PC-3 (cell line): Measurements from ENCODE around the gene CPN2. TPM values are rescaled to one million over a fixed set of nuclear protein-coding genes. Genes with fewer than 3 reads are reported as not detected.

ENCODE experiments used
- ATAC-seq: fragments of 200-7000 bp; cut with Tn5 transposase; 2 replicates; pipeline ENCODE4 v1.9.1; 2020; ENCODE audit warnings: mild to moderate bottlenecking, moderate library complexity
- BruUV-seq: library from RNA; stranded (reverse); fragments of 400-500 nt; replicated peaks from 2 replicates; lab custom pipeline; 2021; lab: Mats Ljungman, UMichigan
- CTCF ChIA-PET: fragments of 300-600 bp; sonication (Branson Sonifier 250); formaldehyde crosslinking; loops from one replicate; lab custom pipeline; 2022; ENCODE audit warnings: antibody characterized with exemption; lab: Charles Lee
- POLR2A ChIA-PET: fragments of 300-600 bp; sonication (Branson Sonifier 250); formaldehyde crosslinking; loops from one replicate; lab custom pipeline; 2022; ENCODE audit warnings: antibody characterized with exemption; ENCODE audit not compliant: unreplicated experiment; lab: Charles Lee
- DNase-seq: peaks from one replicate; pipeline ENCODE4 v3.0.0-alpha.2; 2015
- H2AFZ ChIP-seq: fragments of 300-600 bp; sonication (generic); 2 replicates; pipeline ENCODE4 v1.6.0; 2016; ENCODE audit warnings: antibody characterized with exemption, low read length
- H3F3A ChIP-seq: fragments of 300-600 bp; sonication (generic); one replicate; pipeline ENCODE4 v1.6.0; 2017; ENCODE audit warnings: antibody characterized with exemption, low read length, control low read depth, mild to moderate bottlenecking; ENCODE audit not compliant: unreplicated experiment
- H3K27ac ChIP-seq: fragments of 300-600 bp; sonication (generic); 2 replicates; pipeline ENCODE4 v1.5.1; 2016; ENCODE audit warnings: mild to moderate bottlenecking, low read length
- H3K27me3 ChIP-seq: fragments of 300-600 bp; sonication (generic); 2 replicates; pipeline ENCODE4 v1.6.1; 2016; ENCODE audit warnings: low read length, mixed read lengths
- H3K36me3 ChIP-seq: fragments of 300-600 bp; sonication (generic); 2 replicates; pipeline ENCODE4 v1.6.1; 2016; ENCODE audit warnings: low read depth, mixed run types, low read length, mixed read lengths
- H3K4me1 ChIP-seq: fragments of 300-600 bp; sonication (generic); 2 replicates; pipeline ENCODE4 v1.5.1; 2016; ENCODE audit warnings: low read length; ENCODE audit not compliant: insufficient read depth
- H3K4me2 ChIP-seq: fragments of 300-600 bp; sonication (generic); 2 replicates; pipeline ENCODE4 v1.6.0; 2016; ENCODE audit warnings: low read length
- H3K4me3 ChIP-seq: fragments of 300-600 bp; sonication (generic); 2 replicates; pipeline ENCODE4 v1.5.1; 2016; ENCODE audit warnings: mild to moderate bottlenecking, low read length, mixed read lengths
- H3K79me2 ChIP-seq: fragments of 300-600 bp; sonication (generic); 2 replicates; pipeline ENCODE4 v1.6.1; 2017; ENCODE audit warnings: low read length, mixed read lengths
- H3K9ac ChIP-seq: fragments of 300-600 bp; sonication (generic); 2 replicates; pipeline ENCODE4 v1.6.0; 2016; ENCODE audit warnings: mild to moderate bottlenecking, low read length
- H3K9me2 ChIP-seq: fragments of 300-600 bp; sonication (generic); replicated peaks from 2 replicates; pipeline ENCODE4 v1.6.1; 2016; ENCODE audit warnings: mixed run types, low read length, mixed read lengths
- H3K9me3 ChIP-seq: fragments of 300-600 bp; sonication (generic); 2 replicates; pipeline ENCODE4 v1.6.1; 2016; ENCODE audit warnings: low read length, mixed read lengths
- H4K20me1 ChIP-seq: fragments of 300-600 bp; sonication (generic); 2 replicates; pipeline ENCODE4 v1.6.1; 2016; ENCODE audit warnings: low read length, mixed read lengths
- CTCF ChIP-seq: fragments of 300-600 bp; sonication (generic); conservative IDR thresholded peaks from 2 replicates; pipeline ENCODE4 v1.5.1; 2017; ENCODE audit warnings: antibody characterized with exemption, low read depth, mild to moderate bottlenecking, low read length
- EZH2 ChIP-seq: fragments of 300-600 bp; sonication (generic); IDR thresholded peaks from one replicate; pipeline ENCODE4 v1.6.1; 2017; ENCODE audit warnings: antibody characterized with exemption, mild to moderate bottlenecking, low read length; ENCODE audit not compliant: unreplicated experiment
- EZH2phosphoT487 ChIP-seq: fragments of 300-600 bp; sonication (generic); IDR thresholded peaks from 2 replicates; pipeline ENCODE4 v1.6.1; 2018; ENCODE audit warnings: mild to moderate bottlenecking, antibody characterized with exemption, low read length, borderline replicate concordance
- intact Hi-C: fragments of 100-400 bp; cut with micrococcal nuclease; formaldehyde crosslinking; loops from 2 replicates; pipeline ENCODE4 v1.9.0; 2023
- total RNA-seq: library from RNA; depleted of rRNA; stranded (reverse); fragments of >200 nt; gene quantifications from 2 replicates; pipeline ENCODE4 v1.2.3, GENCODE V29; 2014

The CPN2 gene
- total RNA-seq, 1 experiment from 2014 or later: 0.07 TPM

- intact Hi-C loops: no loop called here
- Histone ChIP-seq H3K36me3 (no peaks in the 10 kb centered on the region), H3K79me2 (no peaks in the 10 kb centered on the region), H3K4me3 (no peak overlapping the region), H3K27ac (no peak overlapping the region), H3F3A (no peaks in the 10 kb centered on the region), H3K9me2 (no peaks in the 10 kb centered on the region), H3K9me3 (no peaks in the 10 kb centered on the region), H2AFZ (no peak overlapping the region), H3K27me3 (no peaks in the 10 kb centered on the region), H3K4me1 (peaks cover 12% of the 10 kb centered on the region; the same call in 1 of the 2 replicates), H4K20me1 (no peaks in the 10 kb centered on the region), H3K4me2 (no peak overlapping the region), H3K9ac (no peak overlapping the region)
- ChIA-PET POLR2A (no interaction called here), CTCF (no interaction called here)
- DNase-seq: no peak
- TF ChIP-seq EZH2phosphoT487 (no peak), CTCF (no peak), EZH2 (no peak)
- no peak for ATAC-seq
- no TSS peak for BruUV-seq
These were observed 22.8 kb upstream of the CPN2 start for GRCh38 chr3:194373899-194374298.

GRCh38 chr3:194373028-194373427 is 21.9 kb upstream of the CPN2 start:
- H3K9me3 ChIP-seq: no peaks in the 10 kb centered on the region
- intact Hi-C loops: no loop called here

More at GRCh38 chr3:194373028-194373427, 21.9 kb upstream of the CPN2 start:
- H3K79me2 ChIP-seq: no peaks in the 10 kb centered on the region
- DNase-seq (no peak), ATAC-seq (no peak)
- no TSS peak for BruUV-seq
- H4K20me1 ChIP-seq: no peaks in the 10 kb centered on the region
- H3K36me3 ChIP-seq: no peaks in the 10 kb centered on the region
- peaks cover 12% of the 10 kb centered on the region; the same call in 1 of the 2 replicates for H3K4me1 ChIP-seq
- no peaks in the 10 kb centered on the region for H3F3A ChIP-seq
- CTCF ChIA-PET: no interaction called here
- no peak overlapping the region for H2AFZ ChIP-seq
- H3K4me3 ChIP-seq: no peak overlapping the region
- H3K9me2 ChIP-seq: no peaks in the 10 kb centered on the region
- H3K4me2 ChIP-seq: no peak overlapping the region
- H3K27ac ChIP-seq: no peak overlapping the region
- POLR2A ChIA-PET: no interaction called here
- H3K27me3 ChIP-seq: no peaks in the 10 kb centered on the region
- H3K9ac ChIP-seq: no peak overlapping the region
- no peak for TF ChIP-seq EZH2phosphoT487
- no peak for TF ChIP-seq CTCF
- no peak for TF ChIP-seq EZH2
